Measurements from ENCODE around the gene OXTR.

Gene OXTR

GRCh38 chr3:8767256-8767666 lies 2.2 kb downstream of the OXTR start:
- DNase-seq, result no peak

- no peak for DNase-seq
Measured at GRCh38 chr3:8766148-8766547, 3.3 kb downstream of the OXTR start.

GRCh38 chr3:8765528-8765927 lies 3.9 kb downstream of the OXTR start:
- no peak for DNase-seq

DNA sequence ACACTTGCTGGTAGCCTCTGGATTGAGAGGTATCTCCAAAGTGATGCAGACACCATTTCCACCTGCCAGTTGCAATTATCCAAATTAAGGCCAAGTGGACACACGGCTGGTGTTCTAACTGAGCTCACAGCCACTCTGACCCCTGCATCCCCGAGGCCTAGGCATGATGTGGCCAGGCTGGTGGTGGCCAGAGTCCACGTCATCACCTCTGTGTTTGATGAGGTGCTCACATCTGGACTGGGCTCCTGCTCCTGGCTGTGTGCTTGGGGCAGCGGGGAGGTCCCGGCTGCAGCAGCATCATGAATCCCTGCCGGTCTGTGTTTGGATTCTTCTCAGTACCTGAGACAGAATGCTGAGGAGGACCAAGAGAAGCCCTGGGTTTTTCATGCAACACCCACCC lies 4.9 kb downstream of the OXTR start:
- no peak for DNase-seq

DNA sequence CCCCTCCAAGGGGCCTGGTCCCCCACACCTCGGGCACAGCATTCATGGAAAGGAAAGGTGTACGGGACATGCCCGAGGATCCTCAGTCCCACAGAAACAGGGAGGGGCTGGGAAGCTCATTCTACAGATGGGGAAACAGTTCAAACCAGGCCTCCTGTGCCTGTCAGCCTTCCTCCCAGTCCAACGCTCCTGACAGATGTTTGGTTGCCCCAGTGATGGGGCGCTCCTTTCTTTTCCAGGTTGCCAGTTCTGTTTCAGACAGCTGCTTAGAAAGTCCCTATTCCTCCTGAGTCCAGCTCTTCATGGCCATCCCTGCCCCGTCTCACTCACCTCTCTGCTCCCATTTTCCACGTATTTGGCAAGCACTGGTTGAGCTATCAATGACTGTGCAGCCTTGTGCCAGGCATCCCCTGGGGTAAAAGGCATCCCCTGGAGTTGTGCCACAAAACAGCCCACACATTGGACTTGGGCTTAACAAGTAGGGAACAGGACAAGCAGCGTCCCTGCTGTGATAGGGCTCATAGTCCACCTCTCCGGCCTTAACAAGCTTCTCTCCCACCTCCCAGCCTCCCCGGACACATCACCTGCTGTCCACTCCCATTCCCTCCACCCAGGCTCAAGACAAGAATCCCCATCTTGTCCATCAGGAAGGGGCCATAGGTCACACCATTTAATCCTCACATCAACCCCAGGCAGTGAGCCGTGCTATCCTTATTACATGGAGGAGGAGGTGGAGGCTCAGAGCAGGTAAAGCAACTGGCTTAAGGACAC lies 6.6 kb downstream of the OXTR start:
- DNase-seq, result no peak

DNA sequence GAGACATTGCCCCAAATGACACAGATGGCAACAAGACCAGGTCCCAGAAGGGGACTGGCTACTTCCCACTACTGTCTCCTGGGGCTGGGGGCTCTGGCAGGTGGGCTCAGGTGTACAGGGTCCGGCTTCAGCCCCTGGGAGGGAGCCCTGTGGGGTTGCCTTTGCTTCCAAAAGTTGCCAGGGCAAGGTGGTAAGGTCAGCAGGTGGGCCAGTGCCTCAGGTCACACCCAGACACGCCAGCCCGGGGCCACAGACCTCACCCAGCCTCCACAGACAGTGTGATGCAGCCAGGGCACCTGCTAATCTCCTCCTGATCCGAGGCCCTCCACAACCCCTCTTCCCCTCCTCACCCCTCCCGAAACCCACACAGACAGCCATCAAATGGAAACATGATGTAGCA lies 7.5 kb downstream of the OXTR start:
- no peak for DNase-seq

GRCh38 chr3:8760506-8760905 lies 8.9 kb downstream of the OXTR start:
- DNase-seq, result no peak

GRCh38 chr3:8760091-8760490 lies 9.3 kb downstream of the OXTR start:
- DNase-seq, result no peak

- DNase-seq, result no peak
Measured at GRCh38 chr3:8759038-8759707, 10.2 kb downstream of the OXTR start.

GRCh38 chr3:8757551-8758518 lies 11.6 kb downstream of the OXTR start:
- DNase-seq, result no peak

GRCh38 chr3:8756671-8757070 lies 12.7 kb downstream of the OXTR start:
- no peak for DNase-seq

GRCh38 chr3:8755564-8756237 lies 13.7 kb downstream of the OXTR start:
- no peak for DNase-seq

DNA sequence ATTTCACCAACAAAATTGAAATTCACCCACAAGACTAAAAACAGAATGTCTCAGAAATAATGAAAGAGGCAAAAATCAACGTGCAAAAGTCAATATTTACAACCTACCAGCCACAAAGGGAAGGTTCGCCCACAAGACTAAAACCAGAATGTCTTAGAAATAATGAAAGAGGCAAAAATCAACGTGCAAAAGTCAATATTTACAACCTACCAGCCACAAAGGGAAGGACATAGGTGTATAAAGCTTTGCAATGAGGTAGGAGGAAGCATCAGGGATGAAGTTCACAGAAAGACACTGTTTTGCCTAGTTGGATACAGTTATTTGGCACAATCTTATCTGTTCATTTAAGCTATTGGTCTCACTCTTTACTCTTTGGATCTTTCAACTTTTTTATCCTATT lies 14.3 kb downstream of the OXTR start:
- DNase-seq, result no peak

DNA sequence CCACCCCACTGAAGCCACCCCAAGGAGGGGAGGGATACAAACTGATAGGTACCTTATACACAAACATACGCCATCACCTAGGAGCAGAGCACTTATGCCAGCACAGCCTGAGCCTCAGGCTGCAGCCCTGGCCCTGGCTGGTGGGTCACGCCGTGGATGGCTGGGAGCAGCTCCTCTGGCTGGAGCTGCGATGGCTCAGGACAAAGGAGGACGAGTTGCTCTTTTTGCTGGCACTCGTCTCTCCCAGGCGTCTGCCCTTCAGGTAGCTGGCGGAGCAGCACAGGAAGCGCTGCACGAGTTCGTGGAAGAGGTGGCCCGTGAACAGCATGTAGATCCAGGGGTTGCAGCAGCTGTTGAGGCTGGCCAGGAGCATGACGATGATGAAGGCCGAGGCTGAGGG lies 16.6 kb downstream of the OXTR start:
- DNase-seq, result no peak

- DNase-seq, result no peak
Measured at GRCh38 chr3:8749316-8749715, 20.1 kb downstream of the OXTR start.

GRCh38 chr3:8746780-8747345 lies 22.6 kb downstream of the OXTR start:
- DNase-seq, result no peak

- no peak for DNase-seq
Measured at GRCh38 chr3:8745619-8746370, 23.6 kb downstream of the OXTR start.

DNA sequence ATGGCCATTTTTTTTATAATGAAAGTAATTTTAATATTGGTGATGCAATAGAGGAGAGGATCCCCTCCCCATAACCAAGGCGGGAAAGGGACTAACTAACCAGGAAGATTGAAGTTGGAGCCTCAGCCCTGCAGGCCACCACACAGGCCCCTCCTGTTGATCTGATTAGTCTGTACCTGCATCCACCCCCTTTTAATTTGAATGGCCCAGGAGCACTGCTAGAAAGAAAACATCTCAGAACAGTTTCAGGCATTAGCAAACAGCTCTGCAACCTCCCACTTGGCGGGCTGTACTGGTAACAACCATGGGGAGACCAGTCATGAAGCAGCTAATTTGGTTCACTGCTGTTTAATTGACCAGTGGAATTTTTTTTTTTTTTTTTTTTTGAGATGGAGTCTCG lies 25.5 kb downstream of the OXTR start:
- DNase-seq, result no peak

GRCh38 chr3:8743021-8743601 lies 26.3 kb downstream of the OXTR start:
- DNase-seq, result no peak

DNA sequence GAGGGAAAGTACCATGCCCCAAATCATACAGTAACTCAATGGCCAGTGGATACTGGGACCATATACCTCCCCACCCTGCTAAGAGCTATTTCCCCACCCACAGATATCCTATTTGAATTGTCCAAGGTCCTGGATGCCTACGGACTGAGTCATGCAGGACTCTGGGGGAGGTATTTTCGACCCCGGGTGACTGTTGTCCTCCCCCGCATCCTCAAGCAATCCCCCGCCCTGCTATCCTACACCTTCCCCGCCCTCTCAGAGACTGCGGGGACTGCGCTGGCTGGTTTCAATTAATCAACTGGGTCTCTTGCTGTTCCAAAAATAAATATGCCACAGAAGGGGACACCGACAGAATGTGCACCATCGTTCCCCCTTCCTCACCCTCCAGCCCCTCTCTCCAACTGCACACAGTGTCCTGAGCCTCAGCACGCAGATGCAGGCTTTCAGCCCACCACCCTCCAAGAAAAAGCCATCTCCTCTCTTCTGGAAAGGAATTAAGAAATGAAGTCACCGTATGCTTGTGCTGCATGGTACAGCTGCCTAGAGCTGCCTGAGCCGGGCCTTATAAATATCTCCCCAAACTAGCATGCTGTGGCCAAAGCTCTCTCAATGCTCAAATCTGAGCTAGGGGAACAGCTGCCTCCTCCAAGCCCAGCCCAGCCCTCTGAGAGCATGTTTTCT lies 27.7 kb downstream of the OXTR start:
- DNase-seq, result no peak

Data from stimulated activated CD4-positive, alpha-beta T cell treated with anti-CD3 and anti-CD28 coated beads, Interleukin-15, amount 100 ng/mL, for 24 hours (primary cell).